ENCODE results near the gene SLC22A13. TPM values are rescaled to one million over a fixed set of nuclear protein-coding genes. Genes with fewer than 3 reads are reported as not detected.
"Not testable (repeated sequence)": the region's sequence is repeated elsewhere in the genome, so short reads cannot be mapped to it uniquely, and the experiment has no call there.

SLC22A13 gene
- total and polyA plus RNA-seq, 4 donors = 0.10 to 0.50 (median 0.41) TPM

- not testable (repeated sequence) for H3K4me3 ChIP-seq (ENCODE audit: low read depth, low read length); DNase-seq (ENCODE audit: low read depth in 4 of 6, low spot score in 6 of 6); H3K27ac ChIP-seq (ENCODE audit: low read depth, low read length); H3K4me1 ChIP-seq (ENCODE audit: control insufficient read depth, insufficient read depth, low read length); H3K9me3 ChIP-seq (ENCODE audit: control insufficient read depth, insufficient read depth, low read length); H3K27me3 ChIP-seq (ENCODE audit: control insufficient read depth, insufficient read depth, low read length); H3K36me3 ChIP-seq (ENCODE audit: control insufficient read depth, insufficient read depth, low read length)
- 94% methylated on average over 12 of the region's 16 CpGs for WGBS (ENCODE audit: insufficient coverage)
Observed at GRCh38 chr3:38289286-38290217, 23.9 kb downstream of the SLC22A13 start.

GRCh38 chr3:38297053-38297452 lies 31.4 kb downstream of the SLC22A13 start:
- DNase-seq (ENCODE audit: low read depth in 4 of 6, low spot score in 6 of 6); H3K27me3 ChIP-seq (ENCODE audit: control insufficient read depth, insufficient read depth, low read length); H3K36me3 ChIP-seq (ENCODE audit: control insufficient read depth, insufficient read depth, low read length); H3K27ac ChIP-seq (ENCODE audit: low read depth, low read length); H3K4me3 ChIP-seq (ENCODE audit: low read depth, low read length); H3K4me1 ChIP-seq (ENCODE audit: control insufficient read depth, insufficient read depth, low read length); H3K9me3 ChIP-seq (ENCODE audit: control insufficient read depth, insufficient read depth, low read length): not testable (repeated sequence)
- WGBS (ENCODE audit: insufficient coverage) = no CpG with 5 or more reads among the region's 4 CpGs

- Histone ChIP-seq H3K27ac (ENCODE audit: low read depth, low read length) (no peak overlapping the region), H3K27me3 (ENCODE audit: control insufficient read depth, insufficient read depth, low read length) (no peaks in the 10 kb centered on the region), H3K36me3 (ENCODE audit: control insufficient read depth, insufficient read depth, low read length) (no peaks in the 10 kb centered on the region), H3K4me1 (ENCODE audit: control insufficient read depth, insufficient read depth, low read length) (no peaks in the 10 kb centered on the region), H3K4me3 (ENCODE audit: low read depth, low read length) (no peak overlapping the region), H3K9me3 (ENCODE audit: control insufficient read depth, insufficient read depth, low read length) (no peaks in the 10 kb centered on the region)
- DNase-seq (ENCODE audit: low read depth in 4 of 6, low spot score in 6 of 6) = no peak
Observed at GRCh38 chr3:38297537-38297936, 31.9 kb downstream of the SLC22A13 start.

GRCh38 chr3:38297947-38298711 lies 32.5 kb downstream of the SLC22A13 start:
- H3K27ac ChIP-seq (ENCODE audit: low read depth, low read length) = no peak overlapping the region
- no peaks in the 10 kb centered on the region for H3K4me1 ChIP-seq (ENCODE audit: control insufficient read depth, insufficient read depth, low read length)
- no peaks in the 10 kb centered on the region for H3K27me3 ChIP-seq (ENCODE audit: control insufficient read depth, insufficient read depth, low read length)
- H3K4me3 ChIP-seq (ENCODE audit: low read depth, low read length) = no peak overlapping the region
- H3K9me3 ChIP-seq (ENCODE audit: control insufficient read depth, insufficient read depth, low read length) = no peaks in the 10 kb centered on the region
- no peaks in the 10 kb centered on the region for H3K36me3 ChIP-seq (ENCODE audit: control insufficient read depth, insufficient read depth, low read length)
- WGBS (ENCODE audit: insufficient coverage) = 100% methylated on average over 2 of the region's 5 CpGs
- DNase-seq (ENCODE audit: low read depth in 4 of 6, low spot score in 6 of 6) = peak in 2 of 6 donors; percentile 13 to 14

GRCh38 chr3:38306941-38307340 lies 41.3 kb downstream of the SLC22A13 start:
- no peaks in the 10 kb centered on the region for H3K4me1 ChIP-seq (ENCODE audit: control insufficient read depth, insufficient read depth, low read length)
- H3K36me3 ChIP-seq (ENCODE audit: control insufficient read depth, insufficient read depth, low read length) = peaks cover 6% of the 10 kb centered on the region
- no peaks in the 10 kb centered on the region for H3K27me3 ChIP-seq (ENCODE audit: control insufficient read depth, insufficient read depth, low read length)
- no peak overlapping the region for H3K27ac ChIP-seq (ENCODE audit: low read depth, low read length)
- no peaks in the 10 kb centered on the region for H3K9me3 ChIP-seq (ENCODE audit: control insufficient read depth, insufficient read depth, low read length)
- 93% methylated on average over 4 of the region's 5 CpGs for WGBS (ENCODE audit: insufficient coverage)
- no peak overlapping the region for H3K4me3 ChIP-seq (ENCODE audit: low read depth, low read length)
- no peak for DNase-seq (ENCODE audit: low read depth in 4 of 6, low spot score in 6 of 6)

GRCh38 chr3:38307599-38307998 lies 42.0 kb downstream of the SLC22A13 start:
- DNase-seq (ENCODE audit: low read depth in 4 of 6, low spot score in 6 of 6) = no peak
- WGBS (ENCODE audit: insufficient coverage) = 93% methylated on average over 11 of the region's 12 CpGs

GRCh38 chr3:38308456-38308855 lies 42.8 kb downstream of the SLC22A13 start:
- Histone ChIP-seq H3K27ac (ENCODE audit: low read depth, low read length) (no peak overlapping the region), H3K36me3 (ENCODE audit: control insufficient read depth, insufficient read depth, low read length) (peaks cover 6% of the 10 kb centered on the region), H3K4me1 (ENCODE audit: control insufficient read depth, insufficient read depth, low read length) (no peaks in the 10 kb centered on the region), H3K4me3 (ENCODE audit: low read depth, low read length) (no peak overlapping the region), H3K9me3 (ENCODE audit: control insufficient read depth, insufficient read depth, low read length) (no peaks in the 10 kb centered on the region), H3K27me3 (ENCODE audit: control insufficient read depth, insufficient read depth, low read length) (no peaks in the 10 kb centered on the region)
- no peak for DNase-seq (ENCODE audit: low read depth in 4 of 6, low spot score in 6 of 6)
- WGBS (ENCODE audit: insufficient coverage) = 82% methylated on average over 9 of the region's 9 CpGs

More at GRCh38 chr3:38307599-38307998, 42.0 kb downstream of the SLC22A13 start:
- Histone ChIP-seq H3K27me3 (ENCODE audit: control insufficient read depth, insufficient read depth, low read length) (no peaks in the 10 kb centered on the region), H3K27ac (ENCODE audit: low read depth, low read length) (no peak overlapping the region), H3K9me3 (ENCODE audit: control insufficient read depth, insufficient read depth, low read length) (no peaks in the 10 kb centered on the region), H3K4me1 (ENCODE audit: control insufficient read depth, insufficient read depth, low read length) (no peaks in the 10 kb centered on the region), H3K4me3 (ENCODE audit: low read depth, low read length) (no peak overlapping the region), H3K36me3 (ENCODE audit: control insufficient read depth, insufficient read depth, low read length) (peaks cover 6% of the 10 kb centered on the region)

- Histone ChIP-seq H3K4me3 (ENCODE audit: low read depth, low read length) (no peak overlapping the region), H3K27ac (ENCODE audit: low read depth, low read length) (no peak overlapping the region), H3K4me1 (ENCODE audit: control insufficient read depth, insufficient read depth, low read length) (no peaks in the 10 kb centered on the region), H3K27me3 (ENCODE audit: control insufficient read depth, insufficient read depth, low read length) (no peaks in the 10 kb centered on the region), H3K36me3 (ENCODE audit: control insufficient read depth, insufficient read depth, low read length) (peaks cover 12% of the 10 kb centered on the region), H3K9me3 (ENCODE audit: control insufficient read depth, insufficient read depth, low read length) (no peaks in the 10 kb centered on the region)
- DNase-seq (ENCODE audit: low read depth in 4 of 6, low spot score in 6 of 6) = no peak
- 71% methylated on average over 1 of the region's 1 CpG for WGBS (ENCODE audit: insufficient coverage)
Observed at GRCh38 chr3:38311476-38311875, 45.9 kb downstream of the SLC22A13 start.

- Histone ChIP-seq H3K4me1 (ENCODE audit: control insufficient read depth, insufficient read depth, low read length) (no peaks in the 10 kb centered on the region), H3K27me3 (ENCODE audit: control insufficient read depth, insufficient read depth, low read length) (no peaks in the 10 kb centered on the region), H3K4me3 (ENCODE audit: low read depth, low read length) (no peak overlapping the region), H3K36me3 (ENCODE audit: control insufficient read depth, insufficient read depth, low read length) (peaks cover 14% of the 10 kb centered on the region), H3K9me3 (ENCODE audit: control insufficient read depth, insufficient read depth, low read length) (no peaks in the 10 kb centered on the region), H3K27ac (ENCODE audit: low read depth, low read length) (no peak overlapping the region)
- no peak for DNase-seq (ENCODE audit: low read depth in 4 of 6, low spot score in 6 of 6)
- WGBS (ENCODE audit: insufficient coverage) = no CpG with 5 or more reads among the region's 2 CpGs
Observed at GRCh38 chr3:38311941-38312340, 46.3 kb downstream of the SLC22A13 start.

Data from spinal cord (tissue), 10 donors.